ENCODE measurements around the gene GDPD3. TPM values are rescaled to one million over a fixed set of nuclear protein-coding genes. Genes with fewer than 3 reads are reported as not detected.

Gene GDPD3
- total RNA-seq, 4 donors from 2014 or later, result 13.4 to 41.2 (median 28.1) TPM

DNA sequence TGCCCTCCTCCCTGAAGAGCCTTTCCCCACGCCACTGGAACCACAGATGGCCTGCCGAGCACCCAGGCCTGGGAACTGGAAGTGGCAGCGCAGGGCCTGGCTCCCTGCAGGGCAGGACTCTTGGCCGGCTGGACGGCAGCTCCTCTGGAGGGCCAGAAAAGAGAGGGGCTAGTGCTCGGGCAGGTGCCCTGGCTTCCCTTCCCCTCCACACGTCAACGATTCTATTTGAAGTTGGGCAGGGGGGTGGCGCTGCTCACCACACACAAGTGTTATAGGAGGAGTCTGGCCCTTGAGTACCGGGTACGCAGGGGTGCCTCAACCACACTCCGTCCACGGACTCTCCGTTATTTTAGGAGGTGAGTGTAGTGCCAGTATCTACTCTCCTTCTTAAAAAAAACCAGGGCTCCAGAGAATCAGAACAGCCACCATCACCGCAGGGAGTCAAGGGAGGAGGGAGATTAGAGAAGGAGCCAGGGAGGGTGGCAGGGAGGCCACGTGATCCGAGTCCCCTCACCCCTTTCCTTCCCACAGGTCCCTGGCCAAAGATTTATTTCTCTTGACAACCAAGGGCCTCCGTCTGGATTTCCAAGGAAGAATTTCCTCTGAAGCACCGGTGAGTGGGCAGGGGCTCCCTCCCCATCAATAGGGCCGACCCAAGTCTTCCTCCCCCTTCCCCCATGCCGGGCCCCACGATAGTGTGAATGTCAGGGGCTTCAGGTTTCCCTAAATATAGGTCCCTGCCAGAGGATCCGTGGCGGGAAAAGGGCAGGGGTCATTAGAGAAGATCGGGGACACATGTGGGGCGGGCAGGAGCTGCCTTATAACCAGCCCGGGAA, 49.2 kb downstream of the GDPD3 start:
- peak overlapping the region; percentile 98 to 100 (median 100) for H3K27ac ChIP-seq
- 3% methylated on average over 5 of the region's 27 CpGs; no CpG with 5 or more reads in 1 of the 2 donors for WGBS, 2 donors
- intact Hi-C loops (cut with DNase I), result no loop called here
- no peak for DNase-seq
- no peaks in the 10 kb centered on the region for H3K27me3 ChIP-seq
- H3K4me3 ChIP-seq, result peak overlapping the region; percentile 92 to 98 (median 95)
- peaks cover 15 to 24% (median 23%) of the 10 kb centered on the region in 3 donors for H3K36me3 ChIP-seq
- TF ChIP-seq POLR2A (IDR thresholded peaks at IDR 0.05), result peak in 2 of 4 donors; percentile 25 to 38
- TF ChIP-seq, protein P1, sequence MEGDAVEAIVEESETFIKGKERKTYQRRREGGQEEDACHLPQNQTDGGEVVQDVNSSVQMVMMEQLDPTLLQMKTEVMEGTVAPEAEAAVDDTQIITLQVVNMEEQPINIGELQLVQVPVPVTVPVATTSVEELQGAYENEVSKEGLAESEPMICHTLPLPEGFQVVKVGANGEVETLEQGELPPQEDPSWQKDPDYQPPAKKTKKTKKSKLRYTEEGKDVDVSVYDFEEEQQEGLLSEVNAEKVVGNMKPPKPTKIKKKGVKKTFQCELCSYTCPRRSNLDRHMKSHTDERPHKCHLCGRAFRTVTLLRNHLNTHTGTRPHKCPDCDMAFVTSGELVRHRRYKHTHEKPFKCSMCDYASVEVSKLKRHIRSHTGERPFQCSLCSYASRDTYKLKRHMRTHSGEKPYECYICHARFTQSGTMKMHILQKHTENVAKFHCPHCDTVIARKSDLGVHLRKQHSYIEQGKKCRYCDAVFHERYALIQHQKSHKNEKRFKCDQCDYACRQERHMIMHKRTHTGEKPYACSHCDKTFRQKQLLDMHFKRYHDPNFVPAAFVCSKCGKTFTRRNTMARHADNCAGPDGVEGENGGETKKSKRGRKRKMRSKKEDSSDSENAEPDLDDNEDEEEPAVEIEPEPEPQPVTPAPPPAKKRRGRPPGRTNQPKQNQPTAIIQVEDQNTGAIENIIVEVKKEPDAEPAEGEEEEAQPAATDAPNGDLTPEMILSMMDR (IDR thresholded peaks at IDR 0.05), result peak in 4 of 6 experiments; percentile 33 to 46 (median 42)
- peaks cover 44 to 71% (median 47%) of the 10 kb centered on the region in 3 donors for H3K4me1 ChIP-seq
- no peaks in the 10 kb centered on the region for H3K9me3 ChIP-seq

DNA sequence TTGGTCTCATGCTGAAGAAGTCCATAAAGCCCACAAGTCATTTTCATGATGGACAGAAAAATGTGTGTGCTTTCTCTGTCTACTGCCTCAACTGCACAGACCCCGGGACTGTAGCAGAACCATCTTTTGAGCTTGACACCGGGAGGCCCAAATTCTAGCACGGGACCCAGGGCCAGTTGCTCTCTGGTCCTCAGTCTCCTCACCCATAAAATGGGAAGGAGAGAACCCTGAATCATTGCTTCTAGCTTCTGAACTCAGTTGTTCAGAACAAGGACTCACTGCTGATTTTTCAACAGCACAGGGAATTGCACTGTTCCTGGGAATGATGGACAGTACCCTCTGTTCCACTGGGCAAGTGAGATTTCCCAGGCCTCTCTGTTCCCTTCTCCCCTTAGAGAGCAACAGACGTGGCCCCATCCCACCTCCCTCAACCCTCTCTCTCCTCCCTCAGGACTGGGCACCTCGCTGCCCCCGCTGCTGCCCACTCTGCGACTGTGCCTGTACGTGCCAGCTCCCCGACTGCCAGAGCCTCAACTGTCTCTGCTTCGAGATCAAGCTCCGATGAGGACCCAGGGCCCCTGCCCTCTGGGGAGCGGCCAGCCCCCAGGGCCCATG, 50.0 kb downstream of the GDPD3 start:
- 65 to 93% methylated on average over 3 to 6 of the region's 12 CpGs for WGBS, 2 donors
- TF ChIP-seq, protein P1 (IDR thresholded peaks at IDR 0.05), result no peak
- no peak for TF ChIP-seq POLR2A (IDR thresholded peaks at IDR 0.05)
- Histone ChIP-seq H3K27me3 (no peaks in the 10 kb centered on the region), H3K4me3 (peak overlapping the region; percentile 92 to 98 (median 95)), H3K9me3 (no peaks in the 10 kb centered on the region), H3K4me1 (peaks cover 36 to 69% (median 40%) of the 10 kb centered on the region in 3 donors), H3K27ac (peak overlapping the region; percentile 98 to 100 (median 100)), H3K36me3 (peaks cover 7 to 17% (median 16%) of the 10 kb centered on the region in 3 donors)
- no peak for DNase-seq
- intact Hi-C loops (cut with DNase I), result no loop called here

DNA sequence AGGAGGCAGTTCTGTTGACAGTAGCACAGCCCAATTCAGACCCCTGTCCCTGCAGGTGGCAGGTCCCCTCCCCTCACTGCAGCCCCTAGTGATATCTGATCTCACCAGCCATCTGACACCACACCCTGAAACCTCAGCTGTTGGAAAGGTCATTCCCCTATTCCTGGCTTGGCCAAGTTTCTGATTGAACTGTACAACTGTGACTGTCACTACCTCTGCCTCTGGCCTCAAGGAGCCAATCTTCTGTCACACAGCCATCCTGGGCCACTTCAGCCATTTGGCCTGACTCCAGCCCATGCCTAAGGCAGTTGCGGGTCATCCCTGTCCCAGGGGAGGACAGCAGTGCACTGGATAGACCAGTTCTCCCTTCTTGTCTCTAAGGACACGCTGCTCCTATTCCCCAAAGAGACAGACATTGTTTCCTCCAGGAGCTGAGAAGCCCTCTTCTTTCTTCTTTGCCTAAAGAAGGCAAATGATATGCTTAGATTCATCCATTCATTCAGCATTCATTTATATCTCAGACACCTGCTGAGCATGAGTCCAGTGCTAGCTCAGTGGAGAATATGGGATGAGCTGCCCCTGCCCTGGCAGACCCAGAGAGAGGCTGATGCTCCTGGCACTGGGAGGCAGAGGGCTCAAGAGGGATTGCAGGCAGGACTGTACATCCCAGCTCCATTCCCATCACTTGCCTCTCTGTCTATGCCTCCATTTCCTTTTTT, 52.3 kb downstream of the GDPD3 start:
- Histone ChIP-seq H3K27me3 (no peaks in the 10 kb centered on the region), H3K27ac (peak overlapping the region in 3 of 4 donors; percentile 23 to 47 (median 25)), H3K9me3 (no peaks in the 10 kb centered on the region), H3K4me1 (peaks cover 22 to 58% (median 23%) of the 10 kb centered on the region in 3 donors), H3K36me3 (no peaks in the 10 kb centered on the region), H3K4me3 (no peak overlapping the region)
- intact Hi-C loops (cut with DNase I), result no loop called here
- TF ChIP-seq POLR2A (IDR thresholded peaks at IDR 0.05), result no peak
- TF ChIP-seq, protein P1 (IDR thresholded peaks at IDR 0.05), result no peak
- WGBS, 2 donors, result 44 to 86% methylated on average over 1 to 2 of the region's 2 CpGs
- no peak for DNase-seq

DNA sequence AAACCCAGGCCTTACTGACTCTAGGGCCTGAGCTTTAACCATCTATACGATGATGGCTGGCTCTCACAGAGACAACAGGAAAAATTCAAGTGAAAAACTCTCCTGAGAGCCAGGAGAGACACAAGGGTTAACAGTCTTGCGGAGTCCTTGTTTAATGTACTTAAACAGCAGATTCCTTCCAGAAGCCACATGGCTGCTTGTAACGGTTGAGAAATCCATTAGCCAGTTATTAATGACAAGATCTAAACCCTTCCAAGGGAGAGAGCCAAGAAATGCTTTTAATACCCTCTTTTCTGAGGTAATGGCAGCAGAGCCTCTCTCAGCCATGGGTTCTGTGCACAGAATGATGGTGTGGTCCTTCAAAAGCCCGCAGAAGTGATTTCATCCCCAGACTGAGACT, 53.0 kb downstream of the GDPD3 start:
- Histone ChIP-seq H3K36me3 (no peaks in the 10 kb centered on the region), H3K27ac (peak overlapping the region in 3 of 4 donors; percentile 23 to 47 (median 25)), H3K27me3 (no peaks in the 10 kb centered on the region), H3K4me1 (peaks cover 22 to 63% (median 28%) of the 10 kb centered on the region in 3 donors), H3K4me3 (no peak overlapping the region), H3K9me3 (no peaks in the 10 kb centered on the region)
- 69 to 84% methylated on average over 4 of the region's 4 CpGs for WGBS, 2 donors
- no peak for DNase-seq
- intact Hi-C loops (cut with DNase I), result no loop called here
- no peak for TF ChIP-seq POLR2A (IDR thresholded peaks at IDR 0.05)
- TF ChIP-seq, protein P1 (IDR thresholded peaks at IDR 0.05), result no peak
